Activated CD4-positive, alpha-beta T cell treated with anti-CD3 and anti-CD28 coated beads, Interleukin-2, Interleukin-4, amounts not matched to agents 100 ng/mL and 50 ng/mL, durations not matched to agents 16 hours and 8 hours (primary cell): ENCODE measurements around the gene TUSC2.

ENCODE experiments used
- DNase-seq: peaks from one replicate; pipeline ENCODE4 v3.0.0-alpha.2; 2020; ENCODE audit warnings: low spot score

The TUSC2 gene

DNA sequence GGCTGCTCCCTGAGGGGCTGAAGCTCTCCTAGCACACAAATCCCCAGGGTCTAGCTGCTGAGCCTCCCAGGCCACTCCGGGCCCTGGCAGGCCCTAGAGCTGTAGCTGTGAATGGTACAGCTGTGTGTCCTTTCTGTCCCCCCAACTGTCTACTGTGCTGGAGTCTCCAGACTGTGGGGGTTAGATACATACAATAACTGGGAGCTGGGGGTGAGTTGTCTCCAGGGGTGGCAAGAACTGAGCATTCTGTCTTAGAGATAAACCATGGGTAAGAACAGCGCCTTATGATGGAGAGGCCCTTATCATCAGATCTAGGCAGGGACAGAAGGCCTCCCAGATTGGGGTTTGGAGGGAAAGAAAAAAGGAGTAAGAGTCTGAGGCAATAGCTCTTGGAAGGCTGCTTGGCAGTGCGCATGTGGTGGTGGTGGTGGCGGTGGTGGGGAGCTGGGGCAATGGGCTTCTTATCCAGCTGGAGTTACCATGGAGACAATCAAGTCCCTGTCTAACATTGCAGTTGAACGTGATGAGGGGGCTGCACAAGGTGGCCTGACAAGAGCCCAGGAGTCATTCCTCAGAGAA, 26.3 kb upstream of the TUSC2 start:
- no peak for DNase-seq

DNA sequence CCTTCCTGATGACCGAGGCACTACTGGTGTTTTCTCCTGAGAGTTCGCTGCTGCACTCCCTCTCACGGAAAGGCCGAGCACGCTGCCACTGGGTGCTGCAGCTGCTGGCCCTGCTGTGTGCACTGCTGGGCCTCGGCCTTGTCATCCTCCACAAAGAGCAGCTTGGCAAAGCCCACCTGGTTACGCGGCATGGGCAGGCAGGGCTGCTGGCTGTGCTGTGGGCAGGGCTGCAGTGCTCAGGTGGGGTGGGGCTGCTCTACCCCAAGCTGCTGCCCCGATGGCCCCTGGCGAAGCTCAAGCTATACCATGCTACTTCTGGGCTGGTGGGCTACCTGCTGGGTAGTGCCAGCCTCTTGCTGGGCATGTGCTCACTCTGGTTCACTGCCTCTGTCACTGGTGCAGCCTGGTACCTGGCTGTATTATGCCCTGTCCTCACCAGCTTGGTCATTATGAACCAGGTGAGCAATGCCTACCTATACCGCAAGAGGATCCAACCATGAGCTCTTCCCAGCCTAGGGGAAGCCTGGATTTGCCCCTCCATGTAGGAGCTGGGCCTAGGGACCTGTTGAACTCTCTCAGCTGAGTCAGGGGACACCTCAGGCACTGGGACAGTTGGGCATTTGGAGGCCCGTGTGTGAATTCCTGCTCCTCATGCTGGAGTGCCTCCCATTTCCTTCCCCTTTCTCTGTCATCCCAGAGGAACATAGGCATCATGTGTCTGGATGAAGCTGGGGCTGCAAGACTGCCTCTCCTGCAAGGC, 25.4 kb upstream of the TUSC2 start:
- no peak for DNase-seq

DNA sequence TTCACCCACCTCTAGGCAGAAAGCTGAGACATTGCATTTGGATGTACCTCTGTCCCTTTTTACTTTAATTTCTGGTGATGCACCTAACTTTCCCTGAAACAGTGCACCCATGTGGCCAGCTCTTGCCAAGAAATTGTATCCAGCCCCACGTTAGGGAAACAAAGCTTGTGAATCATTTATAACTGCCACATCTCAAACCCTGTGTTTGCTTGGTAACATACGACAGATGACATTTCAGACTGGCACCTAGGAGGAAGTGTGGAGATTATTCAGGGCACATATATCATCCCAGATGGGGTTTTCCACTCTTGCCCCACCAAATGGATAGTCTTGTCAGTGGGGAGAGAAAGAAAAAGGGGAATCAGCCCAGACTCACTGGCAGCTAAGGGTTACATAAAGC, 24.8 kb upstream of the TUSC2 start:
- DNase-seq, result no peak

DNA sequence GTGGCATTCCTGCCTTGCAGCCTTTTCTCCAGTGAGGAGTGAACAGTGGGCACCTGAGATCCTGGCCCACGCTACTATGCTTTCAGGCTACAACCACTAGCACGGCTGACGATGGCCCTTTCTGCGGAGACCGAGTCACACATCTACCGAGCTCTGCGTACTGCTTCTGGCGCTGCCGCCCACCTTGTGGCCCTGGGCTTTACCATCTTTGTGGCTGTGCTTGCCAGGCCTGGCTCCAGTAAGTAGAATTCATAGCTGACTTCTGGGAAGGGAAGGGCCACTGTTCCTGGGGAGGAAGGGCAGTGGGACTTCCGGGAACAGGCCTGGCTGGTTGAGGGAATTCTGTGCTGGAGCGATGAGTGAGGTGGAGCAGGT, 23.3 kb upstream of the TUSC2 start:
- no peak for DNase-seq

DNA sequence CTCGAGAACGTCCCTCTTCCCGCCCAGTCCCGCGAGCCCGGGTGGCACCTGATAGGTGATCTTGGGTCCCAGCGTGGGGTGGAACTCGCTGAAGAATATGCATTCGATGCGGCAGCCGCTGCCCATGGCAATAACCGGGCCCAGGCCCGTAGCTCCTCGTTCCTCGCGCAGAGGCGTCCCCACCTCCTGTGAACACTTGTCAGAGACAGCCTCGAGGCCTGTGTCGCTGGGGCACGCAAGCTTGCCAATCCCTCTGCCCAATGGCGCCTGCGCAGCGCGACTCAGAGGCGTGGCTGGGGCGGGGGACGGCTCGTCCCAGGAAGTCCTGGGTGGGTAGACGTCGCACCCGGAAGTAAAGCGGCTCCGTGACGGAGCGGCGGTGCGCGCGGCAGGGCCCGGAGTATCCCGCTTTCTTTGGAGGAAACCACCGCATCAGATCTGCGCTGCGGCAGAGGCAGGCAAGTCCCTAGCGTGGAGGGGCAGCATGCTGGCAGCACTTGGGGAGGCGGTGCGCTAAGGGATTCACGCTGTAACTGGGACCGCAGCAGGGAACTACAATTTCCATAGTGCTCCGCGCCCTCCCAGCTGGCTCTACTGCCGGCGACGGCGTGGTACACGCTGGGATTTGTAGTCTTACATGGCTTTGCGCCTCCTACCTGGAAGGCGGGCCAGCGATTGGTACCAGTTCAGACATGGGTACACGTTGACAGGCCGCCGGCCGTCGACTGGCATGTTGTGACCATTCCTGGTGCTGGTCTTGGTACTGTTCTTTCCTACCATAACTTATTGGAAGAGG, 22.7 kb upstream of the TUSC2 start, which contains the start of the genes CYB561D2 and NPRL2:
Gene CYB561D2 (plus strand): TSS at position 336 of the 796 bp plus-strand sequence. CDS start 572 bp downstream, outside the sequence.
Gene NPRL2 (minus strand): TSS at position 249 of the 796 bp plus-strand sequence. CDS start 123 bp downstream, at position 126.
- DNase-seq, result peak; percentile 98

- no peak for DNase-seq
Measured at GRCh38 chr3:50350213-50350526, 22.1 kb upstream of the TUSC2 start.

- peak; percentile 70 for DNase-seq
Measured at GRCh38 chr3:50347187-50347813, 19.3 kb upstream of the TUSC2 start.

DNA sequence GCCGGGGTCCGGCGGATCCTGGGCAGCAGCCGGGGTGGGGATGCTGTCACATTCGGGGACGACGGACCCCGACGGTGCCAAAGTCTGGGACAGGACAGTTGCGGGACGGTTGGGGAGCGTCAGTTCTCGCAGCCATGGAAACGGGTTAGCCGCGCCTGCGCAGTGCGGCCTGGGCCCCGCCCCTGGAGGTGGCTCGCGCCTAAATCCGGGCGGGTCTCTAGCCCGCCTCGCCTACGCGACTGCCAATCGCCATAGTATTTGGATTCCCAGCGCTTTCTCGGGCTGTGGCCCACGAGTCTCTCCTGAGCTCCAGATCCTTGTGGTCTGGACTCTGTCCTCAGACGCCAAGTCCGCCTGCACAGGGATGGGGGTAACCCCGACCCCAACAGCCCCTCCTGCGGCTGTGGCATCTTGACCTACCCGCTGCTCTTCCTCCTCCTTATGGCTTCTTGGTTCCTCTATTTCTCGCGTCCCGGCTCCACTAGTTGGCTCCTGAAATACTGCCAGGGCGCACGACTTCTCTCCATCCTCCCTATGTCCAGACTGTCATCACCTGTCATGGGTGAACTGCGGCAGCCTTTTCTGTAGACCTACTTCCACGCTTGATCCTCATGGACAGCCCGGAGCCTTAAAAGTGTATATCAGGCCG, 17.7 kb upstream of the TUSC2 start, which contains the start of gene ZMYND10:
Gene ZMYND10 (minus strand): TSS at position 147 of the 649 bp plus-strand sequence. CDS start 153 bp downstream, outside the sequence.
- peak; percentile 83 for DNase-seq

- no peak for DNase-seq
Measured at GRCh38 chr3:50345008-50345407, 17.0 kb upstream of the TUSC2 start.

DNA sequence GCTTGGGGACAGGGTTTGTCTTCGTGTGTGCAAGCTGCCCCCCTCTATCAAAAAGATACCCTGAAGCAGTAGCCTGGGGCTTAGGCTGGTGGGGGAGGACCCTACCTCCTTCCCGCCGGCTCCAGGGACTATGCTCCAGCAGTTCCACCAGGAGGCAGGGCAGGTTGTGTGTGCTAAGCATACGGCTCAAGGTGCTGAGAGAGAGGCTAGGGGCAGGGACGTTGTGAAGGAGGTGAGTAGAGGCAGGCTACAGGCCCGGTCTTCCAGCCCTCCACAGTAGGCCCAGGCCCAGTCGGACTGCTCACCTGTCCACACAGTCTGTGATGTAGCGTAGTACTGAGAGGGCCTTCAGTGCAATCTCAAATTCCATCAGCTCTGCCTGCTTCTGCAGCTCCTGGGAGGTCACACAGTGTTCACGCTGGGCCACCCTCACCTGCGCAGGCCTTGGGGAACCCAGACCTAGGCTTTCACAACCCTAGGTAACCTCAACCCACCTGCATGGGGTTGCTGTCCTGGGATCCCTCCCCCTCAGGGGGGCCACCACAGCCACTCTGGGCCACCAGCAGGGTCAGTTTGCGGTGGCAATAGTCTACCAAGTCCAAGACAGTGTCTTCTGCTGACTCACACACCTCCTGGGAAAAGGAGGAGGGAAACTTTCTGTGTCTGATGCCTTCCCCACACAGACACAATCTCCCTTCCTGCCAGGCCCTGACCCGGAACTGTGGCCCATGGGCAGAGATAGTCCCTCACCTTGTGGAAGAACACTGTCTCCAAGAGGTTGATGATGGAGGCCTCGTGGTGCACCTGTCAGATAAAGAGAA, 15.0 kb upstream of the TUSC2 start:
- no peak for DNase-seq

DNA sequence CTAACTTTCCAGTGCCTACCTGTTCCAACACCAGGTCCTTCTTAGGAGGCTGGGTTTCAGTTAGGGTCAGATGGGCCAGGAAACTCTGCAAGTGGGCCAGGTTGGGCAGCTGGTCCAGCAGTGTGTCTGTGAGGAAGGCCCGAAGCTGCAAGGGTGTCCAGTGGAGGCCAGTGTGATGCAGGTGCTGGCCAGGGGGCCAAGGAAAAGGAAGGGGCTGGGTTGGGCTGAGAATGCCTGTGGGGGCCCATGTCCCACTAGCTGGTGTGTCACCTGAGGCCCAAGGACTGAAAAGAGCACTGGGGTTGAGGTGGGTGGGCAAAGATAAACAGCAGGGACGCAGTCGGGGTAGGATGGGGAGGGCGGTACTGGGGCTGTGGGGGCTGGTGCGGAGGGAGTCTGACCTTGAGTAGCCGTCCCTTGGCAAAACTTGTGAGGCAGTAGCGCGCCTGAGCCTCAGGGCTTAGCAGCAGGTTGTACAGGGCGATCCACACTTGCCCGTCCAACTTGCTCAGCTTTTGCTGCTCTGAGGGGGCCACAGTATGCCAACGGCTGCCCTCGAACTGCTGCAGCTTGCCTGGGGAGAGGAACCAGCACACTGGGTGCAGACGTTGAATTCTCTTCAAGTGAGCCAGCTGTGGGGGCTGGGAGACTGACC, 14.1 kb upstream of the TUSC2 start:
- DNase-seq, result no peak

DNA sequence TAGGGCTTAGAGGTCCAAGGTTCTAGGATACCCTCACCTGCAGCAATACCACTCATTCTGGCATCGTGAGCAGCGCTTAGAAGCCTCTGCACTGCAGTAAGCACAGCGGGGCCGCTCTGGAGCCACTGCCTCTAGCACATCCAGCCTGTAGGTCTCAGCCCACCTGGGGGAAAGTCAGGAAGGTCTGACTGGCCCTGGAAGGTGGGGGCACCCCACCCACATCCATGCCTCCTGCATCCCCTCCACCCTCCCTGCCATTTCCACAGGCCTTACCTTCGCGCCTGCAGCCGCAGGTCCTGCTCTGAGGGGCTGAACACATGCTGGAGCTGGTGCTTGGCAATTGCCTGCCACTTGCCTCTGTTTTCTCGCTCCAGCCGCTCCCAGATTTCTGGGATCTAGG, 13.5 kb upstream of the TUSC2 start:
- no peak for DNase-seq

GRCh38 chr3:50340448-50341329, 12.7 kb upstream of the TUSC2 start, which contains the start of gene RASSF1:
Gene RASSF1 (minus strand): TSS chr3:50340836. CDS start chr3:50340805, 31 bp downstream.
- DNase-seq, result peak; percentile 85

- DNase-seq, result no peak
Measured at GRCh38 chr3:50340147-50340447, 12.1 kb upstream of the TUSC2 start.

GRCh38 chr3:50339485-50340146, 11.6 kb upstream of the TUSC2 start:
- DNase-seq, result no peak

DNA sequence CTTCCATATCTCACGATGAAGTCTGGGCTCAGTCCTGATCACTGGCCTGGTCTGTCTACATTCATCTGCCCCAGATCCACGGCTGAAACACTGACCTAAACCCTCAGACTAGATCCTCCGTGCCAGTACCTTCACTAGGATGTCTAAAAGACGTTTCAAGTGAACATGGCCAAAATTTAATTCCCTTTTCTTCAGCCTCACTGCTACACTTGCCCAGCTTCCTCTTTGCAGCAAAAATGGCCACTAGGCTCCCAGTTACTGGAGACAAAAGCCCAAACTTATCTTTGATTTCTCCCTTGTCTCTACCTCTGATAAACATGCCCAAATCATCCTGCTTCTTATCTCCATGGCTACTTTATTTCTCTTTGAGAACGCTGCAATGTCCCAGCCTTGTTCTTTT, 10.9 kb upstream of the TUSC2 start:
- no peak for DNase-seq

GRCh38 chr3:50337175-50337861, 9.3 kb upstream of the TUSC2 start:
- peak; percentile 99 for DNase-seq

DNA sequence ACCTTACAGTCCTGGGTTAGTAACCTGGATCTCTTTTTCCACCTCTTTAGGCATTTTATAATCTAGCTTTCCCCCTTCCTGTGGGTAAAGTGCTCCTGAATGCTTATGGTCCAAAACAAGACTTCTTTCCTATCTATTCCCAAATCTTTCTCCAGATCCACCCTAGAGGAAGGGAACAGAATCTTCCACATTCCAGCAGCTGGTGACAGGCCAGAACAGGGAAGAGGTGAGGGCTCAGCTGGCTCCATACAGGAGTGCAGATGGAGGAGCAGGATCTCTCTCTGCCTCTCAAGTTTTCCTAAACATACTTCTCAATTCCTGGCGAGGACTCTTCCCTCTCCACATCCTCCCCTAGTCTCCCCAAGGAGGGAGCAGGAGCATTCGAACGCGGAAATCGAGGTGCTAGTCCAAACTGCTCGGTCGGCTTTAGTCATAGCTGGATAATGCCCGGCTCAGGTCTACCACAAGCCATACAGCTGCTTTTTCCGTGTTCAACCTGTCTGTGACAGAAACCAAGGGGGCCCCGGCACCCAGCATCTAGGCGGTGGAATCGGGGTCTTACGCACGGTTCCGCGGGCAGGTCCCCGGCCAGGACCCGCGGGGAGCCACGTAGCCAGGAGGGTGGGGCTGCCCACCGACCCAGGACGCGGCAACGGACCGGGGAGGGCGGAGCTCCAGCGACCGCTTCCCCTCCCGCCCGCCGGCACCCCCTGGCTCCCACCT, 8.6 kb upstream of the TUSC2 start:
- peak; percentile 70 for DNase-seq
